GM20000 (cell line): ENCODE results near the gene LPCAT2.

Source experiments
- DNase-seq: peaks from one replicate; pipeline ENCODE4 v3.0.0; 2012; ENCODE audit warnings: low spot score
- TF ChIP-seq, protein P1 (sequence below): IDR thresholded peaks from 2 replicates; pipeline ENCODE4 v1.5.1; 2012; ENCODE audit warnings: mild to moderate bottlenecking, control low read depth; ENCODE audit errors: extremely low read depth, missing control alignments

LPCAT2 gene

DNA sequence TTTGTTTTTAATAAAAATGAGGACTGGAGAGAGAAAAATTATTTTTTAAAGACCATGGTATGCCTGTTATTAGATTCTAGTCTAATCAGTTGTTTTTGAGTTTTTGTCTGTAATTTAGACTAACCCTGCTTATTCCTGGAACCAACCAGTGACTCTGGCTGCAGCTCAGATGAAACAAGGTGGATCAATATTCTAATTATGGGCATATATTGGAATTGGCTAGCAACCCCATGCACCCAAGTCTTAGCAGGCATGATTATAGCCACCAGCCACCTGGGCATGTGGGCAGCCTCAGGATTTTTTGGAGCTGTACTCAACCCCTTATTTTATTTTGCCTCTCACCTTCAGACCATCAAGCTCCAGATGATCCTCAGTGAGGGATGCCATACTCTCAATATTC lies 125.3 kb downstream of the LPCAT2 start:
- DNase-seq = no peak
- TF ChIP-seq, protein P1, sequence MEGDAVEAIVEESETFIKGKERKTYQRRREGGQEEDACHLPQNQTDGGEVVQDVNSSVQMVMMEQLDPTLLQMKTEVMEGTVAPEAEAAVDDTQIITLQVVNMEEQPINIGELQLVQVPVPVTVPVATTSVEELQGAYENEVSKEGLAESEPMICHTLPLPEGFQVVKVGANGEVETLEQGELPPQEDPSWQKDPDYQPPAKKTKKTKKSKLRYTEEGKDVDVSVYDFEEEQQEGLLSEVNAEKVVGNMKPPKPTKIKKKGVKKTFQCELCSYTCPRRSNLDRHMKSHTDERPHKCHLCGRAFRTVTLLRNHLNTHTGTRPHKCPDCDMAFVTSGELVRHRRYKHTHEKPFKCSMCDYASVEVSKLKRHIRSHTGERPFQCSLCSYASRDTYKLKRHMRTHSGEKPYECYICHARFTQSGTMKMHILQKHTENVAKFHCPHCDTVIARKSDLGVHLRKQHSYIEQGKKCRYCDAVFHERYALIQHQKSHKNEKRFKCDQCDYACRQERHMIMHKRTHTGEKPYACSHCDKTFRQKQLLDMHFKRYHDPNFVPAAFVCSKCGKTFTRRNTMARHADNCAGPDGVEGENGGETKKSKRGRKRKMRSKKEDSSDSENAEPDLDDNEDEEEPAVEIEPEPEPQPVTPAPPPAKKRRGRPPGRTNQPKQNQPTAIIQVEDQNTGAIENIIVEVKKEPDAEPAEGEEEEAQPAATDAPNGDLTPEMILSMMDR = no peak
